Hematopoietic multipotent progenitor cell treated with erythropoietin and hydrocortisone succinate and interleukin-3 and kit ligand, for 15 days (in vitro differentiated cells): Measurements from ENCODE around the gene LRP8.

Experiments used
- DNase-seq: peaks from one replicate; pipeline ENCODE4 v3.0.0-alpha.2; 2015; ENCODE audit warnings: low spot score

Gene LRP8

GRCh38 chr1:53321776-53322602 lies 5.9 kb downstream of the LRP8 start:
- no peak for DNase-seq

GRCh38 chr1:53321366-53321765 lies 6.5 kb downstream of the LRP8 start:
- DNase-seq = no peak

GRCh38 chr1:53320646-53321045 lies 7.2 kb downstream of the LRP8 start:
- no peak for DNase-seq

- DNase-seq = peak; percentile 49
These were observed 8.4 kb downstream of the LRP8 start for GRCh38 chr1:53319296-53320101.

- no peak for DNase-seq
These were observed 10.0 kb downstream of the LRP8 start for GRCh38 chr1:53317646-53318539.

- DNase-seq = no peak
These were observed 10.9 kb downstream of the LRP8 start for GRCh38 chr1:53316766-53317581.

GRCh38 chr1:53316424-53316765 lies 11.5 kb downstream of the LRP8 start:
- no peak for DNase-seq

GRCh38 chr1:53315456-53316423 lies 12.1 kb downstream of the LRP8 start:
- no peak for DNase-seq

- no peak for DNase-seq
These were observed 12.8 kb downstream of the LRP8 start for GRCh38 chr1:53315046-53315445.

- DNase-seq = no peak
These were observed 13.3 kb downstream of the LRP8 start for GRCh38 chr1:53314606-53315005.

GRCh38 chr1:53314096-53314495 lies 13.8 kb downstream of the LRP8 start:
- DNase-seq = no peak

- no peak for DNase-seq
These were observed 14.3 kb downstream of the LRP8 start for GRCh38 chr1:53313556-53313955.

GRCh38 chr1:53311702-53312305 lies 16.1 kb downstream of the LRP8 start:
- DNase-seq = no peak

- no peak for DNase-seq
These were observed 16.8 kb downstream of the LRP8 start for GRCh38 chr1:53310847-53311681.

- no peak for DNase-seq
These were observed 18.1 kb downstream of the LRP8 start for GRCh38 chr1:53309802-53310201.

- DNase-seq = no peak
These were observed 19.4 kb downstream of the LRP8 start for GRCh38 chr1:53308506-53308905.

- no peak for DNase-seq
These were observed 20.8 kb downstream of the LRP8 start for GRCh38 chr1:53307037-53307436.

- no peak for DNase-seq
These were observed 21.7 kb downstream of the LRP8 start for GRCh38 chr1:53306168-53306567.

- DNase-seq = no peak
These were observed 22.2 kb downstream of the LRP8 start for GRCh38 chr1:53305650-53306049.
